NCI-H2107 treated with DMSO at 0.1 percent for 48 hours (cell line): ENCODE results near the gene FOXP3.
"Not testable (repeated sequence)": the region's sequence is repeated elsewhere in the genome, so short reads cannot be mapped to it uniquely, and the experiment has no call there.

ENCODE experiments used
- DNase-seq: peaks from one replicate; lab custom pipeline; 2025; ENCODE audit not compliant: unreplicated experiment; lab: John Stamatoyannopoulos, UW

The FOXP3 gene

GRCh38 chrX:49264460-49264859, at the start of gene FOXP3:
Gene FOXP3 (minus strand): TSS chrX:49264710. CDS start chrX:49258505, 6,205 bp downstream.
- DNase-seq: no peak

- DNase-seq: no peak
Measured at GRCh38 chrX:49312176-49312575, 47.7 kb upstream of the FOXP3 start.

- no peak for DNase-seq
Measured at GRCh38 chrX:49310371-49310770, 45.9 kb upstream of the FOXP3 start.

- DNase-seq: no peak
Measured at GRCh38 chrX:49309401-49309981, 45.0 kb upstream of the FOXP3 start.

GRCh38 chrX:49308604-49309269, 44.2 kb upstream of the FOXP3 start:
- no peak for DNase-seq

GRCh38 chrX:49307775-49308174, 43.3 kb upstream of the FOXP3 start:
- DNase-seq: not testable (repeated sequence)

GRCh38 chrX:49303346-49303745, 38.8 kb upstream of the FOXP3 start, which contains the start of gene GAGE10:
Gene GAGE10 (plus strand): TSS chrX:49303646. CDS start chrX:49304860, 1,214 bp downstream.
- DNase-seq: no peak

GRCh38 chrX:49300703-49301102, 36.2 kb upstream of the FOXP3 start:
- no peak for DNase-seq

GRCh38 chrX:49299293-49299692, 34.8 kb upstream of the FOXP3 start:
- DNase-seq: not testable (repeated sequence)

- no peak for DNase-seq
Measured at GRCh38 chrX:49292400-49293362, 28.2 kb upstream of the FOXP3 start.

GRCh38 chrX:49291615-49292337, 27.3 kb upstream of the FOXP3 start:
- DNase-seq: peak; percentile 12

GRCh38 chrX:49290215-49290614, 25.7 kb upstream of the FOXP3 start:
- no peak for DNase-seq

GRCh38 chrX:49287665-49288064, 23.2 kb upstream of the FOXP3 start:
- no peak for DNase-seq

GRCh38 chrX:49286581-49286980, 22.1 kb upstream of the FOXP3 start:
- DNase-seq: no peak

GRCh38 chrX:49286136-49286535, 21.6 kb upstream of the FOXP3 start:
- no peak for DNase-seq

- no peak for DNase-seq
Measured at GRCh38 chrX:49284212-49284611, 19.7 kb upstream of the FOXP3 start.

GRCh38 chrX:49282647-49283011, 18.1 kb upstream of the FOXP3 start:
- DNase-seq: no peak

GRCh38 chrX:49278081-49278480, 13.6 kb upstream of the FOXP3 start:
- DNase-seq: no peak

- no peak for DNase-seq
Measured at GRCh38 chrX:49277535-49277830, 13.0 kb upstream of the FOXP3 start.

- no peak for DNase-seq
Measured at GRCh38 chrX:49276671-49277534, 12.4 kb upstream of the FOXP3 start.
